Esophagus (tissue), 2 donors: ENCODE measurements around the gene TRIM2. TPM values are rescaled to one million over a fixed set of nuclear protein-coding genes. Genes with fewer than 3 reads are reported as not detected.

ENCODE experiments used
- H3K27ac ChIP-seq, 2 donors: one replicate each; pipeline ENCODE4 v1.5.1; 2013; ENCODE audit warnings: low read depth in 2 of 2, mild to moderate bottlenecking in 2 of 2, inconsistent platforms in 1 of 2, low read length in 1 of 2, moderate library complexity in 1 of 2
- H3K27me3 ChIP-seq, 2 donors: one replicate each; pipeline ENCODE4 v1.6.1; 2013; ENCODE audit warnings: low read length in 2 of 2, control low read depth in 1 of 2, mild to moderate bottlenecking in 1 of 2; ENCODE audit not compliant: insufficient read depth in 2 of 2, control insufficient read depth in 1 of 2
- H3K36me3 ChIP-seq, 2 donors: one replicate each; pipeline ENCODE4 v1.6.1; 2013; ENCODE audit warnings: low read length in 1 of 2; ENCODE audit not compliant: control insufficient read depth in 2 of 2, insufficient read depth in 2 of 2
- H3K4me1 ChIP-seq, 2 donors: one replicate each; pipeline ENCODE4 v1.6.1; 2013; ENCODE audit warnings: low read length in 1 of 2; ENCODE audit not compliant: control insufficient read depth in 2 of 2, insufficient read depth in 2 of 2
- H3K4me3 ChIP-seq, 2 donors: one replicate each; pipeline ENCODE4 v1.5.1; 2013; ENCODE audit warnings: low read length in 2 of 2, mild to moderate bottlenecking in 2 of 2, low read depth in 1 of 2, moderate library complexity in 1 of 2
- H3K9me3 ChIP-seq, 2 donors: one replicate each; pipeline ENCODE4 v1.6.1; 2013; ENCODE audit warnings: mild to moderate bottlenecking in 2 of 2, low read depth in 1 of 2, low read length in 1 of 2, moderate library complexity in 1 of 2; ENCODE audit not compliant: control insufficient read depth in 2 of 2, insufficient read depth in 1 of 2
- WGBS, 2 donors: extraction: QIAGEN DNeasy Blood & Tissue Kit; methylation state at CpG; one replicate each; pipeline ENCODE4 v1.1.7; 2013; 5-methylcytosine and 5-hydroxymethylcytosine counted together
- polyA plus RNA-seq, 2 donors: library from polyadenylated mRNA; stranded (reverse); fragments of 200-250 nt; gene quantifications; one replicate each; pipeline ENCODE4 v1.2.3, GENCODE V29; 2013
- donor health status: healthy with polysubstance abuse.
- donor health status: Bipolar disorder and iron deficiency.

Gene TRIM2
- polyA plus RNA-seq, 2 donors = 4.0 to 8.8 TPM

DNA sequence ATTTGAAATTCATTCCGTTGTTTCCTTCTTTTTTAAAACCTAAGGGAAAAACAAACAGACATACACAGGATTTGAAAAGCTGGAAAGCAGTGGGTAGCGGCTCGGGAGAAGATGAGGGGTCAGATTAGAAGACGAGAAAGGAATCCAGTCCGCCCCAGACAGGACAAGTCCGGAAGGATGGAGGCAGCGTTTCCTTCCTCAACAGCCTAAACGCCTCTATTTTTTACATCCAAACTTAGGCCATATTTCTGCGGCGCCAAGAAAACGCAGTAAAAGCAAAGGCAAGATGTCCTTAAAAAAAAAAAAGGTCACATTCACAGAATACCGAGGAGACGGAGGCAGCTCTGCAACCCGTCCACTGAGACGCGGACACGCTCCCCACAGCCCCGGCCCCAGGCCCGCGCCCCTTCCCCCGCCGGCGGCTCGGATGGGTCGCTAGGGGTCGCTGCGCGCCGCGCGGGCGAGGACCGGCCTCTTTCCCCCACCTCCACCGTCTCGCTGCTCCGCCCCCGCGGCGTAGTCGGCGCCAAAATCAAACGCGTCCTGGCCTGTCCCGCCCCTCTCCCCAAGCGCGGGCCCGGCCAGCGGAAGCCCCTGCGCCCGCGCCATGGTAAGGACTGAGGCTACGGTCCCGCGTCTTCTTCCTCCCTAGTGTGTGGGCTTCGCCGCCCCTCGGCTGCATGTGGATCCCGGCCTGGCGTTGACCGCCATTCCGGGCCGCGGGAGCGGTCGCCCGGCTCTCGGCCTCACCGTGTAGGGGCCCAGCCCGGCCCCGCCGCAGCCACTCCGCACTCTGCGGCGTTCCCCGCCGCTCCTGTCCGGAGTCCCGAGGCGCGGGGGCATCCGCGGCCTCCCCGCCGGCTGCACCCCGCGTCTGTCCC is 140.1 kb downstream of the TRIM2 start, which contains the start of gene MND1:
TSS of gene MND1 (plus strand) at position 558 of the 881 bp plus-strand sequence. CDS start at position 608, 50 bp downstream.
- no peaks in the 10 kb centered on the region for H3K9me3 ChIP-seq
- H3K27me3 ChIP-seq = no peaks in the 10 kb centered on the region
- no peak within 1 kb of the TSS for H3K27ac ChIP-seq
- H3K4me3 ChIP-seq = peak within 1 kb of the TSS; percentile 86 to 89
- no peaks in the 10 kb centered on the region for H3K4me1 ChIP-seq
- 1% methylated on average over 58 to 86 of the region's 86 CpGs for WGBS, 2 donors
- no peaks in the 10 kb centered on the region for H3K36me3 ChIP-seq

DNA sequence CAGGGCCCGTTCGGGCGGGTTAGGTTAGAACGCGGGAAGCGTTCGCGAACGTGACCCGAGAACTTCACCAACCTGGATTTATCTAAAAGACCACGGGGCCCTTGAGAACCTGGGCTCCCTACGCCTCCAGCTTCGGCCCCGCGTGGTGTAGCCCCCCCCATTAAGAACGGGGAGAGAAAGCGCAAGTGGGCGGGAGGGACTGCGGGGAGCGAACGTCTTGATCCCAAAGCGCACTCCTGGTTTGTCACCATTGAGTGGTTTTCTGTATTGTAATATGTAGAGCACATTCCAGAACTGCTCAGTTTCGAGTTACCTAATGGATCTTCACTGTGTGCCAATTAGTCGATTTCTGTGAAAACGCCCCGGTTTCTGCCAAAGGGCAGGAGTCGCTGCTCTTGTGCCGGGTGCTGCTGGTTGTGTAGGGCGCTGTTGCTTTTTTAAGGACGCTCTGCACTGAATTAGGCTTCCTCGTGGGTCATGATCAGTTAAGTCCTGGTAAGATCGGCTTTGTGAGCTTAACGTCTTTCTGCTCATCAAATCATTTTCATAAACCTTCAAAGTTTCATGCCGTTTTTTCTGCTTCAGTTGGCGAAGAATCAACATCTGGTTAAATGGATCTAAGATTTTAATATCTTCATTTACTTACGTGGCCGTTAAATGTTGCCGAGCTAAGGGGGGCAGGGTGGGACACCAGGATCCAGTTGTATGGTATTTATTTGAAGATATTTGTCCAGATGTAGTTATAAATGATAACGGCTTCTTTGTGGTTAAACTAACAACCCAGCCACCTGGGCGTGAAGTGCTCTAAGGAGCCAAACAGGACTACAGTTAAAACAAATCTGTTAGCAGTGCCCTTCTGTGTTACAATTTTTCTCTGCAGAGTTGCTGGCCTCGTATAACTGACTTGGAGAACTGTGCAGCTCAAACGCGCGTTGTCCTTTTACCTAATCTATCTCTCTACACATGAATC is 141.1 kb downstream of the TRIM2 start:
- no peaks in the 10 kb centered on the region for H3K27me3 ChIP-seq
- H3K4me1 ChIP-seq = no peaks in the 10 kb centered on the region
- H3K27ac ChIP-seq = no peak overlapping the region
- no peaks in the 10 kb centered on the region for H3K9me3 ChIP-seq
- no peaks in the 10 kb centered on the region for H3K36me3 ChIP-seq
- 1% methylated on average over 44 of the region's 44 CpGs for WGBS, 2 donors
- H3K4me3 ChIP-seq = peak overlapping the region; percentile 86 to 89

DNA sequence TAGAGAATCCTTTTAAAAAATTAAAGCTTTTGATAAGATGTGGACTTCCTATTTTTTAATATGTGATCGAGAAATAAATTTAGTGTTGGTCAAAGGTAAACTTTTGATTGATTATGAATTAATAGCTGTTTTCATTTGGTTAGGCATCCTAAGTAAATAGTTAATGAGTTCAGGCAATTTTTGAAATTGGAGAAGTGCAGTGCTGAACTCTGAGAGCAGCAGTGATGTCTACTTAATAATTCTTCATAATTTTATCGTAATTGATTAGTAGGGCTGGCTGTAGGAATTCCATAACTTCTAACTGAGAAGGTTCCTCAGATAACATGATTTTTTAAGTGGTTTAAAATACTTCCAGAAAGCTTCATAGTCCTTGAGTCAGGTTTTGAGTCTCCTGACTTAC is 141.8 kb downstream of the TRIM2 start:
- Histone ChIP-seq H3K36me3 (no peaks in the 10 kb centered on the region), H3K9me3 (no peaks in the 10 kb centered on the region), H3K27me3 (no peaks in the 10 kb centered on the region), H3K27ac (no peak overlapping the region), H3K4me1 (no peaks in the 10 kb centered on the region), H3K4me3 (no peak overlapping the region)
- WGBS, 2 donors = 35 to 51% methylated on average over 2 of the region's 2 CpGs

DNA sequence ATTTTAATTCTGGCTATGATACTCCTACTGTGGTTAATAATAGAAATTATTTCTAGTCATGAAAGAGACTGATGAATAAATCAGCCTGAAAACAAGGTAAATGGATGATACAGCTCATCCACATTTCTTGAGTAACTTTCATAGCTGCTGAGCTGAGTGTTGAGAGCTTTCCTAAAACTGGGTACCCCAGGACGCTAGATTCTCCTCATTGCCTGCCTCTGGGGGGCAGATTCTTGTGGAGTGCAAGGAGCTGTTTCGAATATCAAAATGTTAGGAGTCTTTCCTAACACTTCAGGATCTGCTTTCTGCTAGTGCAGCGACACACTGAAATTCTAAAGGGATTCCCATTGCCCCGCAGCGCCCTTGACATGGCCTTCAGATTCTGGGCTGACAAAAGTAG is 142.3 kb downstream of the TRIM2 start:
- H3K4me3 ChIP-seq = no peak overlapping the region
- H3K27me3 ChIP-seq = no peaks in the 10 kb centered on the region
- H3K36me3 ChIP-seq = no peaks in the 10 kb centered on the region
- 84 to 90% methylated on average over 5 of the region's 5 CpGs for WGBS, 2 donors
- no peaks in the 10 kb centered on the region for H3K4me1 ChIP-seq
- no peak overlapping the region for H3K27ac ChIP-seq
- H3K9me3 ChIP-seq = no peaks in the 10 kb centered on the region

DNA sequence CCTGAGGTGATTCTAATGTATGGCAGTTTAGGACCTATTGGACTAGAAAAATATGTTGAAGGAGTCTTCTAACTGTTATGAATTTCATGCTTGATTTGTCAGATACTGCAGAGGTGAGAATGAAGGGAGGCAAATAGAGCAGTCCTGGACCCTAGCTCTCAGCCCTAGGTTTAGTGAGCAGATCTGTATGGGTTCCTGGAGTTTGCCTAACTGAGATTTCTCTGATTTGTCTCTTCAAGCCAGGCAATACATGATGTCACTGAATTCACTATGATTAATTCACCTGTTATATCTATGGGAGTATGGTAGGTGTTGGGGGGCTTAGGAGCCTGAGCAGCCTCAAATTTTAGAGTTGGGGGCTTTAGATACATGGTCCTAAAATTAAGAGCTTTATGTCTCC is 142.9 kb downstream of the TRIM2 start:
- Histone ChIP-seq H3K27me3 (no peaks in the 10 kb centered on the region), H3K4me3 (no peak overlapping the region), H3K4me1 (no peaks in the 10 kb centered on the region), H3K27ac (no peak overlapping the region), H3K36me3 (no peaks in the 10 kb centered on the region), H3K9me3 (no peaks in the 10 kb centered on the region)

DNA sequence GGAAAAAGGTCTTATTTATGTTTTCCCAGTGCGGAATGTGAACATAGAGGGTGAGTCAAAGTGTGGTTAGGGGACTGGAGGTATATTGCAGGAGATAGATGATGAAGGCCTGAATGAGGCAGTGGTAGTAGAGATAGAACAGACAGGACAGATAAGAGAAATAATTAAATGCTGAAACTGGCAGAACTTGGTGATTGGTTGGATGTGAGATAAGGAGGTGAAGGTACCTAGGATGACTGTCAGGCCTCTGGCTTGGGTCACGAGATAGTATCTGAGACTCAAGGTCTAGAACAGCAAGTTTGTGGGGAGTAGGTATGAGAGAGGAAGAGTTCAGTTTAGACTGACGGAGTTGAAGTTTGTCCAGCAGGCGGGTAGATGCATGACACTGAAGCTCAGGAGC is 143.8 kb downstream of the TRIM2 start:
- Histone ChIP-seq H3K27ac (no peak overlapping the region), H3K36me3 (no peaks in the 10 kb centered on the region), H3K9me3 (no peaks in the 10 kb centered on the region), H3K27me3 (no peaks in the 10 kb centered on the region), H3K4me3 (no peak overlapping the region), H3K4me1 (no peaks in the 10 kb centered on the region)
- WGBS, 2 donors = 72 to 93% methylated on average over 4 of the region's 4 CpGs

DNA sequence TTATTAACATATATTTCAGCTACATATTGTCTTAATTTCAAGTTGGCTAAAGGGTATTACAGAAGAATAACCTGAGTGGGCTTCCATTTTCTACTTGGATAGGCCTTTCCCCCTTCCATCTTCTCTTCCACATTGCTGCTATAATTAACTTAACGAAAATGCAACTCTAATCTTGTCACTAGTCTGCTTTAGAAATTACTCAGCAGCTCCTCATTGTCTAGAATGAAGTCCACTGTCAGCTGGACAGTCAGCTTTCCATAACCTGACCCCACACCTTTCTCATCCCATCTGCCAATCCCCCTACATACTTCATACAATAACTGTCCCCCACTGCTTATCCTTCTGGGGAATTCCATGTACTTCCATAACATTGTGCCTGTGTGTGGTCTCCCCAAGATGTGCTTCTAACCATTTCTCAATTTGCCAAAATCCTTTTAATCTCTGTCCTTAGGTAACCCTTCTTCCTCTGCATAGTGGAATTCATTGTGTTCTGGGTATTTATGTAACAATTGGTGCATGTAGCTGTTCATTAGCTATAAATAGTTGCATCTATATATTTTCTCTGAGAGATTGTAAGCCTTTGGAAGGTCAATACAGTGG is 145.1 kb downstream of the TRIM2 start:
- WGBS, 2 donors = 90 to 91% methylated on average over 1 of the region's 1 CpG
- Histone ChIP-seq H3K27ac (no peak overlapping the region), H3K4me1 (no peaks in the 10 kb centered on the region), H3K36me3 (no peaks in the 10 kb centered on the region), H3K27me3 (no peaks in the 10 kb centered on the region), H3K9me3 (no peaks in the 10 kb centered on the region), H3K4me3 (no peak overlapping the region)

DNA sequence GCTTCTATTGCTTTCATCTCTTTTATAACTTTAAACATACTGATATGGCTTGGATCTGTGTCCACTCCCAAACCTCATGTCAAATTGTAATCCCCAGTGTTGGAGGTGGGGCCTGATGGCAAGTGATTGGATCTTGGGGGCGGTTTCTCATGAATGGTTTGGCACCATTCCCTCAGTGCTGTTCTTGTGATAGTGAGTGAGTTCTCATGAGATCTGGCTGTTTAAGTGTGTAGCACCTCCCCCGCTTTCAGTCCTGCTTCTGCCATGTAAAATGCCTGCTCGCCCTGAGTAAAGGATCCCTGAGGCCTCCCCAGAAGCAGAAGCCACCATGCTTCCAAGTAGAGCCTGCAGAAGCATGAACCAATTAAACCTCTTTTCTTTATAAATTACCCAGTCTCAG is 157.9 kb downstream of the TRIM2 start:
- WGBS, 2 donors = 82 to 83% methylated on average over 3 of the region's 3 CpGs
- Histone ChIP-seq H3K4me3 (no peak overlapping the region), H3K4me1 (no peaks in the 10 kb centered on the region), H3K36me3 (no peaks in the 10 kb centered on the region), H3K9me3 (no peaks in the 10 kb centered on the region), H3K27ac (no peak overlapping the region), H3K27me3 (no peaks in the 10 kb centered on the region)

DNA sequence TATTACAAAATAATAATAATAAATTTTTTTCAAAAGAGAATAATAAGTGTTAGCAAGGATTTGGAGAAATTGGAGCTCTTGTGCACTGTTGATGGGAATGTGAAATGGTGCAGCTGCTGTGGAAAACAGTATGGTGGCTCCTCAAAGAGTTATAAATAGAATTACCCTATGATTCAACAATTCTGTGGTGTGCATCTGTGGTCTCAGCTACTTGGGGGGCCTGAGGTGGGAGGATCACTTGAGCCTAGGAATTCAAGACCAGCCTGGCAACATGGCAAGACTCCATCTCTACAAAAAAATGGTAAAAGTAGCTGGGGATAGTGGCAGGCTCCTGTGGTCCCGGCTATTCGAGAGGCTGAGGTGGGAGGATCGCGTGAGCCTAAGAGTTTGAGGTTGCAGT is 159.8 kb downstream of the TRIM2 start:
- 97 to 100% methylated on average over 4 of the region's 4 CpGs for WGBS, 2 donors
- Histone ChIP-seq H3K27me3 (no peaks in the 10 kb centered on the region), H3K27ac (no peak overlapping the region)

More for the DNA sequence above, 159.8 kb downstream of the TRIM2 start:
- Histone ChIP-seq H3K4me1 (no peaks in the 10 kb centered on the region), H3K36me3 (no peaks in the 10 kb centered on the region), H3K4me3 (no peak overlapping the region), H3K9me3 (no peaks in the 10 kb centered on the region)
